Measurements from ENCODE around the gene SCN1B. TPM values are rescaled to one million over a fixed set of nuclear protein-coding genes. Genes with fewer than 3 reads are reported as not detected.
A peak's percentile ranks its signal among the peaks of the same experiment; 100 is the strongest.

The SCN1B gene
- total and polyA plus RNA-seq, 2 of the 13 experiments (the other 11 are each of a cell fraction or from before 2014, with no cell fraction given): 2.7 to 20.1 TPM

DNA sequence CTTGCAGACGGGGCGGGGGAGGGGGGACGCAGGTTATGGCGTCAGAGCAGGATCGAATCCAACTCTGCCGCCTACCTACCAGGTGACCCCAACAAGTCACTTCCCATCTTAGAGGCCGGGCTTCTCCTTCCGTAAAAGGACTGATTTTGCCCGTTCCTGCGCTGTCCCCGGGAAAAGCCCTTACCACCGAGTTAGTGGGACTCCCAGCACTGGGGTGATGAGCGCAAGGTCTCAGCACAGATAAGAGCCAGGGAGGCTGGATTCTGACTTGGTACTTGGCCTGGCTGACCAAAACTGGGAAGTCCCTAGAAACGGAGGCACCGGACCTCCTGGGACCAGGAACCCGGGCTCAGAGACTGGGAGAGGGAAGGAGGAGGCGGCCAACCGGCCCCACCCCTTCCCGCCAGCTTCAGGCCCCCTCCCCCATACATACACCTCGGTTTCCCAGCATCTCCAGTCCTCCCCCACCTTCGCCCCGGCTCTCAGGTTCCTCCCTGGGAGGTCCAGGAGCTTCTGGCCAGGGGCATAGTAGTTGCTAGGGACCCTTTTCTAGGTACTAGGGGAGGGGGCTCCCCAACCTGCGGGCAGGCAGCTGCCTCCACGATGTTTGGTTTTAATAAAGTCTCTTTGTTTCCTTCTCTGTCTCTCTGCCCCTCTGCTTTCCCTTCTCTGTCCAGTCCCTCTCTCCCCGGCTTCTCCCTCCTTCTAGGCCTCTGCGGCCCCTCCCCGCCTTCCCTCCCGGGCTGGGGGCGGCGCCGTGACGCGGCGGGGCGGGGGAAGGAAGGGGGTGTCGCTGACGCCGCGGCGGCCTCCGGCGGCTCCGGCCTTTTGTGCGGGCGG lies 30.6 kb upstream of the SCN1B start, which contains the start of gene GRAMD1A (continued):
- TF ChIP-seq, protein P1, sequence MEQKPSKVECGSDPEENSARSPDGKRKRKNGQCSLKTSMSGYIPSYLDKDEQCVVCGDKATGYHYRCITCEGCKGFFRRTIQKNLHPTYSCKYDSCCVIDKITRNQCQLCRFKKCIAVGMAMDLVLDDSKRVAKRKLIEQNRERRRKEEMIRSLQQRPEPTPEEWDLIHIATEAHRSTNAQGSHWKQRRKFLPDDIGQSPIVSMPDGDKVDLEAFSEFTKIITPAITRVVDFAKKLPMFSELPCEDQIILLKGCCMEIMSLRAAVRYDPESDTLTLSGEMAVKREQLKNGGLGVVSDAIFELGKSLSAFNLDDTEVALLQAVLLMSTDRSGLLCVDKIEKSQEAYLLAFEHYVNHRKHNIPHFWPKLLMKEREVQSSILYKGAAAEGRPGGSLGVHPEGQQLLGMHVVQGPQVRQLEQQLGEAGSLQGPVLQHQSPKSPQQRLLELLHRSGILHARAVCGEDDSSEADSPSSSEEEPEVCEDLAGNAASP (CRISPR knock-in tag; IDR thresholded peaks at IDR 0.05; ENCODE audit: borderline replicate concordance): no peak
- TF ChIP-seq, protein P2, sequence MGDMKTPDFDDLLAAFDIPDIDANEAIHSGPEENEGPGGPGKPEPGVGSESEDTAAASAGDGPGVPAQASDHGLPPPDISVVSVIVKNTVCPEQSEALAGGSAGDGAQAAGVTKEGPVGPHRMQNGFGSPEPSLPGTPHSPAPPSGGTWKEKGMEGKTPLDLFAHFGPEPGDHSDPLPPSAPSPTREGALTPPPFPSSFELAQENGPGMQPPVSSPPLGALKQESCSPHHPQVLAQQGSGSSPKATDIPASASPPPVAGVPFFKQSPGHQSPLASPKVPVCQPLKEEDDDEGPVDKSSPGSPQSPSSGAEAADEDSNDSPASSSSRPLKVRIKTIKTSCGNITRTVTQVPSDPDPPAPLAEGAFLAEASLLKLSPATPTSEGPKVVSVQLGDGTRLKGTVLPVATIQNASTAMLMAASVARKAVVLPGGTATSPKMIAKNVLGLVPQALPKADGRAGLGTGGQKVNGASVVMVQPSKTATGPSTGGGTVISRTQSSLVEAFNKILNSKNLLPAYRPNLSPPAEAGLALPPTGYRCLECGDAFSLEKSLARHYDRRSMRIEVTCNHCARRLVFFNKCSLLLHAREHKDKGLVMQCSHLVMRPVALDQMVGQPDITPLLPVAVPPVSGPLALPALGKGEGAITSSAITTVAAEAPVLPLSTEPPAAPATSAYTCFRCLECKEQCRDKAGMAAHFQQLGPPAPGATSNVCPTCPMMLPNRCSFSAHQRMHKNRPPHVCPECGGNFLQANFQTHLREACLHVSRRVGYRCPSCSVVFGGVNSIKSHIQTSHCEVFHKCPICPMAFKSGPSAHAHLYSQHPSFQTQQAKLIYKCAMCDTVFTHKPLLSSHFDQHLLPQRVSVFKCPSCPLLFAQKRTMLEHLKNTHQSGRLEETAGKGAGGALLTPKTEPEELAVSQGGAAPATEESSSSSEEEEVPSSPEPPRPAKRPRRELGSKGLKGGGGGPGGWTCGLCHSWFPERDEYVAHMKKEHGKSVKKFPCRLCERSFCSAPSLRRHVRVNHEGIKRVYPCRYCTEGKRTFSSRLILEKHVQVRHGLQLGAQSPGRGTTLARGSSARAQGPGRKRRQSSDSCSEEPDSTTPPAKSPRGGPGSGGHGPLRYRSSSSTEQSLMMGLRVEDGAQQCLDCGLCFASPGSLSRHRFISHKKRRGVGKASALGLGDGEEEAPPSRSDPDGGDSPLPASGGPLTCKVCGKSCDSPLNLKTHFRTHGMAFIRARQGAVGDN (CRISPR knock-in tag; IDR thresholded peaks at IDR 0.05): peak; percentile 59
- TF ChIP-seq PHF21A (CRISPR knock-in tag; IDR thresholded peaks at IDR 0.05) (no peak), RELA (CRISPR knock-in tag; IDR thresholded peaks at IDR 0.05) (no peak), ZNF331 (CRISPR knock-in tag; IDR thresholded peaks at IDR 0.05) (peak; percentile 4; the same call in 1 of the 2 replicates), CREM (IDR thresholded peaks at IDR 0.05) (peak; percentile 61; the same call in 1 of the 2 replicates), CREM (CRISPR knock-in tag; IDR thresholded peaks at IDR 0.05) (no peak), SP1 (IDR thresholded peaks at IDR 0.05) (no peak), SP1 (CRISPR knock-in tag; IDR thresholded peaks at IDR 0.05) (peak; percentile 51; the same call in 1 of the 2 replicates), ZBTB42 (CRISPR knock-in tag; IDR thresholded peaks at IDR 0.05) (no peak), ATRX (CRISPR knock-in tag; IDR thresholded peaks at IDR 0.05; ENCODE audit: borderline replicate concordance) (no peak), ZNF749 (CRISPR knock-in tag; IDR thresholded peaks at IDR 0.05; ENCODE audit: borderline replicate concordance) (no peak), DNMT3B (CRISPR knock-in tag; conservative IDR thresholded peaks at IDR 0.05) (no peak), ZBTB21 (CRISPR knock-in tag; IDR thresholded peaks at IDR 0.05) (peak; percentile 92), ZNF660 (CRISPR knock-in tag; IDR thresholded peaks at IDR 0.05; ENCODE audit: borderline replicate concordance, low read depth) (no peak)
- TF ChIP-seq, protein P3, sequence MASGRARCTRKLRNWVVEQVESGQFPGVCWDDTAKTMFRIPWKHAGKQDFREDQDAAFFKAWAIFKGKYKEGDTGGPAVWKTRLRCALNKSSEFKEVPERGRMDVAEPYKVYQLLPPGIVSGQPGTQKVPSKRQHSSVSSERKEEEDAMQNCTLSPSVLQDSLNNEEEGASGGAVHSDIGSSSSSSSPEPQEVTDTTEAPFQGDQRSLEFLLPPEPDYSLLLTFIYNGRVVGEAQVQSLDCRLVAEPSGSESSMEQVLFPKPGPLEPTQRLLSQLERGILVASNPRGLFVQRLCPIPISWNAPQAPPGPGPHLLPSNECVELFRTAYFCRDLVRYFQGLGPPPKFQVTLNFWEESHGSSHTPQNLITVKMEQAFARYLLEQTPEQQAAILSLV (CRISPR knock-in tag; IDR thresholded peaks at IDR 0.05; ENCODE audit: borderline replicate concordance): no peak
